Stimulated activated CD4-positive, alpha-beta T cell treated with anti-CD3 and anti-CD28 coated beads, Interleukin-1b, Interleukin-23, amount 100 ng/mL, for 4 hours (primary cell): ENCODE data around the gene HOMER1.
A peak's percentile ranks its signal among the peaks of the same experiment; 100 is the strongest.

ENCODE experiments used
- DNase-seq, 2 donors: peaks; one replicate each; pipeline ENCODE4 v3.0.0-alpha.2; 2020; ENCODE audit warnings: low read depth in 2 of 2

HOMER1 gene

DNA sequence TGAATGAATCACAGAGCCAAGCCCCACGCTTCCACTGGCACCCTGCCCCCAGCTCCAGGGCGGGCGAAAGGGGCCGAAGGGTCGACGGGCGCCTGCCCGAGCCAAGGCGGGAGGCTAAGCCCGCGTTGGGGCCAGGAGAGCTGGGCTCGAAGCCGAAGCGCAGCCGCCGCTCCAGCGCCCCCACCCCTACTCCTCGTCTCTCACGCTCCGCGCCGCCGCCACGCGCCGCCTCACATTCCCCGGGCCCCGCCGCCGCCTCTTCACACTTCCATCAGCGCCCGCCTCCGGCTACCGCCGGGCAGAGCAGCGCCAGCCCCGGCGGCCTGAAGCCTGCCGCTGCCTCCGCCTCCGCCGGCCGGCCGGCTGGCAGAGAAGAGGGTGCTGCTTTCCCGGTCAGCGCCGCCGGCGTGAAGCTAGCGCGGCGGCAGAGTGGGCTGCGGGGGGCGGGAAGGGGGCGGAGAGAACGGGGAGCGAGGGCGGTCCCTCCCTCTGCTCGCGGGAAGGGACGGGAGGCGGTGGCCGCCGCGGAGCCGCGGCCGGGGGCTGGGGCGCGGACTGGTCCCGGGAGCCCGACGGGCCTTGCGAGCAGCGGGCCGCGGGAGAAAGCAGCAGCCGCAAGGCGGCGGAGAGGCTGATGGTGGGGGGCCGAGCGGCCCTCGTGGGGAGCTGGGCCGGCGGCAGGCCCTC, at the start of gene HOMER1:
TSS of gene HOMER1 (minus strand) at position 431 of the 687 bp plus-strand sequence. CDS start 1,360 bp downstream, outside the sequence.
- DNase-seq: peak; percentile 70 to 75

DNA sequence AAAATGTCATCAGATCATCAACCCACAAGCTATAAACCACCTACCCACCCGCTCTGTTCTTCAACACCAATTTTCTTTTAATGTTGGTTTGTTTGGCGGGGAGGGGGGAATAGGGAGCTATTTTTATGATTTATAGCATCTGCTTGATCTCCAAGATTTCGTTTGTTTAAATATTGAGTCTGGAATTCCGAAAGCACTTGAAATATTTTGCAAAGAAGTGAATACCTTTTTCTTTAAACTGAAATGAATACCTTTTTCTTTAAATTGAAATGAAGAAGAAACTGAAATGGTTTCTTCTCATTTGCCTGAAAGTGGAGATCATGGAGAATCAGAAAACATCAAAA, 49.3 kb upstream of the HOMER1 start:
- no peak for DNase-seq

GRCh38 chr5:79562351-79563246, 48.7 kb upstream of the HOMER1 start:
- DNase-seq: no peak

- DNase-seq: peak; percentile 5 to 11
Measured at GRCh38 chr5:79561525-79561893, 47.6 kb upstream of the HOMER1 start.

- DNase-seq: peak in 1 of 2 donors; percentile 5
Measured at GRCh38 chr5:79560771-79561524, 47.0 kb upstream of the HOMER1 start.

GRCh38 chr5:79555418-79555817, 41.5 kb upstream of the HOMER1 start:
- no peak for DNase-seq

DNA sequence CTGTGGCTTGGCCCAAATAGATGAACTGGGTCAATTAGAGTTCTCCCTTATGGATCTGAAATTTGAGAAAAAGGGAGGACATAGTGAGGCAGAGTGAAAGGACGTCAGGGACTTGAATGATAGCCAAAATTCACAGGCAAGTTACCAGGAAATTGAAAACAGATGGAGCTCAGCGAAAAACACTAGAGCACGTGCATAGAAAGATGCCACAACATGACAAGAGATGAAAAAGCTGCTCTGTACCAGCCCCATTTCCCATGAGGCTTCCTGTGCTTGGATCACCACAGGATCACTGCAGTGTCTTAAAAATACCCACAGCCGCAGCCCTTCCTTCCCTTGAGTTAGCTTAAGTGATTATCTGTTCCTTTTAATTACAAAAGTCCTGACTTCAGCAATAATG, 39.0 kb upstream of the HOMER1 start:
- DNase-seq: no peak

DNA sequence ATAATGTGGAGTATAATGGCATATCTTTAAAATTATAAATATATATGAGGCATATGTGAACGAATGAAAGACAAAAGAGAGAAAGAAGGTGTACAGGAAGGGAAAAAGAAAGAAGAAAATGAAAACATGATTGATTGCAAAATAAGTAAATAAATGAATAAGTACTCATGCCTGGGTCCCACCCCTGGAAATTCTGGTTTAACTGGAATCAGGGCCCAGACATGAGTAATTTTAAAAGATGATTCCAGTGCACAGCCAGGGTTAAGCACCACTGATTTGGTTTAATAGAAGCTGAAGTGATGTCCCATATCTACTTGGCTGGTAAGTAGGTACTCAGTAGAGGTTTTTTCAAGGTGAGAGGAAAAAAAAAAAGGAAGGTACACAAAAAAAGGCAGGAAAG, 34.0 kb upstream of the HOMER1 start:
- DNase-seq: no peak

GRCh38 chr5:79547429-79547822, 33.5 kb upstream of the HOMER1 start:
- DNase-seq: no peak

- no peak for DNase-seq
Measured at GRCh38 chr5:79546782-79547428, 33.0 kb upstream of the HOMER1 start.

DNA sequence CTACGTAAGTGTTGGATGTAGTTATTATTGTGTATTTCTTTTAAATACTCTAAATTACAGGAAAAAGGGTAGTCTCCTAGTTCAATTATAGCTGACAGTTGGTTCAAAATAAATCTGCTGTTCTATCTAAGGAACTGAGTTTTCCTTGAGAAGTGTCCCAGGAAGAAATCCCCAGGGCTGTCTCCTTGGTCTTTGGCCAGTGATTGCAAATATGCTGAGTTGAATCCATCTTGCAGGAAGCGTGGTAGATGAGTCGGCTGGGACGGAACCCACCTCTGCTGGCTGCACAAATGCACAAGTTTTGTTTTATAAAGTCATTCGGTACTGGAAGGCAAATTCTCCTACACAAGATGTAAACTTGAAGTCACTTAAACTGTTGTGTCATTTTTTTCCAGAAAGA, 30.2 kb upstream of the HOMER1 start:
- no peak for DNase-seq

GRCh38 chr5:79540939-79541338, 27.0 kb upstream of the HOMER1 start:
- DNase-seq: no peak

DNA sequence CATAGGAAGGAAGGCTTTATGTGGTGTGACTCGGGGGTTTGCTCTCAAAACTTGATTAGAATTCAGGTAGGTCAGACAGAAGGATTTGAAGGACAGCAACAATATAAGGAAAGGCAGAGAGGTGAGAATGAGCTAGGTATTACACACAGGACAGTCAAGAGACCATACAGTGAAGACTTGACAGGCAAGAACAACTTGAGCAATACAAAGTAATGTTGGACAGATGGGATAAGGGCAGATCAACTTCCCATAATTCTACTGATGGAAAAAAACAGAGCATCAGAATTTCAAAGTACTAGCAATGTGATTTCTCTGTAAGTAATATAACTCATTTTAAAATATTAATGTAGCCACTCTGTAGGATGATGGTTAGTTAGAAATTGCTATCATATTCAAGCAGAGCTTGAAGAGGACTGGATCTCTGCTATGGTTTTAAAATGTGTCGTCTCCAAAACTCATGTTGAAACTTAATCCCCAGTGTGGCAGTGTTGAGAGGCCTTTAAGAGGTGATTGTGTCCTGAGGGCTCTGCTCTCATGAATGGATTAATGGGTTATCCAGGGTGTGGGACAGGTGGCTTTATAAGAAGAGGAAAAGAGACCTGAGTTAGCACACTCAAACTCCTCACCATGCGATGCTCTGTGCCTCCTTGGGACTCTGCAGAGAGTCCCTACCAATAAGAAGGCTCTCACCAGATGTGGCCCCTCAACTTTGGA, 22.4 kb upstream of the HOMER1 start:
- DNase-seq: no peak

DNA sequence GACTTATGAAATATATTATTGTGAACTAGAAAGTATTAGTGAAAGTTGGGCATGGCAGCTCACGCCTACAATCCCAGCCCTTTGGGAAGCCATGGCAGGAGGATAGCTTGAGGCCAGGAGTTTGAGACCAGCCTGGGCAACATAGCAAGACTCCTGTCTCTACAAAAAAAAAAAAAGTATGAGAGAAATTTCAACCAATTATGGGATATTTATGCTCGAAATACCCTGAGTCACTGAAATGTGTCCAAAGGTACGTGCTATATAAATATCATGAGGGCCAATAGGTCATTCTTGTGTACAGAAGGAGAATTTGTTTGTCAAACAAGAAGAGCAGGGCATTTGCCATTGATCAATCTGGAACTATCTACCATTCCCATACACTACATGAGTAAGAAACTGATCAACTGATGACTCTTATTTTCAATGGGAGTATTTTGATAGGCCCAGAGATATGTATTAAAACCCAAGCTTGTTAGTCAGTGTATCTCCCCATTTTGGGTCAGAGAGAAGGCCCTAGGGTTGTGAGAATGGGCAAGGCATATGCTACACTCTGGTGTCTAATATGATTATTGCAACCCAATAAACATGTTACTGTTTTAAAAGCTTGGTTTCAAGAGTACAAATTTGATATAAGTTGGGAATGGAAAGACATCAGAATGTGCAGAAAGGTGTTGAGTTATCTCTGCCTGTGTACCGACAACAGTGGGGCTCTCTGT, 21.7 kb upstream of the HOMER1 start:
- no peak for DNase-seq

DNA sequence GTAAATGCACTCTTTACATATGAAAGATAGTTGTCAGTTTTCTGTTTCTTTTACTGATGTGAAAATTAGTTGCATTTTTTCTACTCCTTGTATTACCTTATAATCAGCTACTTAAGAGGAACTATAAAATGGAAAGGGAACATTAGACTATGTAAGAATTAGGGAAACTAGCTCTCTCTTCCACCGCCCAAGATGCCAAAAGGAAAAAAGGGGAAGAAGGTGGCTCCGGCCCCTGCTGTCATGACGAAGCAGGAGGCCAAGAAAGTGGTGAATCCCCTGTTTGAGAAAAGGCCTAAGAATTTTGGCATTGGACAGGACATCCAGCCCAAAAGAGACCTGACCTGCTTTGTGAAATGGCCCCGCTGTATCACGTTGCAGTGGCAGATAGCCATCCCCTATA, 15.2 kb upstream of the HOMER1 start:
- DNase-seq: no peak

GRCh38 chr5:79527431-79527830, 13.5 kb upstream of the HOMER1 start:
- DNase-seq: no peak

DNA sequence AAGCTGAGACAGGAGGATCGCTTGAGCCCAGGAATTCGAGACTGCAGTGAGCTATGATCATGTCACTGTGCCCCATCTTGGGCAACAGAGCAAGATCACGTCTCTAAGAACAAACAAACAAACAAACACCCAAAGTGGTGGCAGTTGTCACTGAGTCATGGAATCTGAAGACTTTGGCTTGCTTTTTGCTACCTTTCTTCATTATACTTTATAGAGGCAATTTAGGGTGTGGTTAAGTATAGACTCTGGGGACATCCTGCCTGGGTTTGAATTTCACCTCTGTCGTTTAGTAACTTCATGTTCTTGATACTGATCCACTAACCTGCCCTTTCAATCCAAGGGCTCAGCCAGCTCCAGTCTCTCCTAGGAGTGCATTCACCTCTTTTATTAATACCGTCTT, 13.0 kb upstream of the HOMER1 start:
- DNase-seq: no peak

GRCh38 chr5:79526493-79526892, 12.6 kb upstream of the HOMER1 start:
- no peak for DNase-seq

GRCh38 chr5:79521156-79521555, 7.2 kb upstream of the HOMER1 start:
- DNase-seq: no peak

GRCh38 chr5:79518718-79519117, 4.8 kb upstream of the HOMER1 start:
- no peak for DNase-seq

GRCh38 chr5:79517601-79518000, 3.7 kb upstream of the HOMER1 start:
- no peak for DNase-seq
